Psoas muscle (tissue), 8 donors: ENCODE results near the gene DTNBP1. TPM values are rescaled to one million over a fixed set of nuclear protein-coding genes. Genes with fewer than 3 reads are reported as not detected.

Source experiments
- ATAC-seq, 4 donors: fragments of 200-7000 bp; cut with Tn5 transposase; one replicate each; pipeline ENCODE4 v1.9.1; 2020; ENCODE audit warnings: moderate library complexity in 3 of 4, mild to moderate bottlenecking in 2 of 4
- DNase-seq, 2 donors: peaks; one replicate each; pipeline ENCODE4 v3.0.0-alpha.2; 2020
- H3K27ac ChIP-seq: fragments of 200-600 bp; one replicate; pipeline ENCODE4 v1.8.0; 2022
- H3K27me3 ChIP-seq, 3 donors: fragments of 200-600 bp in 1 of 3; one replicate each; pipeline versions ENCODE4 v1.6.1 to v1.8.0; 2013 to 2022; ENCODE audit warnings: low read length in 2 of 3, mild to moderate bottlenecking in 2 of 3, moderate library complexity in 1 of 3; ENCODE audit not compliant: insufficient read depth in 3 of 3
- H3K36me3 ChIP-seq, 2 donors: fragments of 200-600 bp in 1 of 2; one replicate each; pipeline versions ENCODE4 v1.6.1 to v1.8.0; 2013 to 2022; ENCODE audit warnings: low read depth in 1 of 2, mild to moderate bottlenecking in 1 of 2, moderate library complexity in 1 of 2; ENCODE audit not compliant: insufficient read depth in 1 of 2
- H3K4me1 ChIP-seq: fragments of 200-600 bp; one replicate; pipeline ENCODE4 v1.8.0; 2022
- H3K4me3 ChIP-seq: fragments of 200-600 bp; one replicate; pipeline ENCODE4 v1.8.0; 2022; ENCODE audit warnings: mild to moderate bottlenecking
- H3K9me3 ChIP-seq: fragments of 200-600 bp; one replicate; pipeline ENCODE4 v1.8.0; 2022
- WGBS, 3 donors: extraction: QIAGEN DNeasy Blood & Tissue Kit; methylation state at CpG; one replicate each; pipeline versions ENCODE4 v1.1.6 to v1.1.7; 2013; 5-methylcytosine and 5-hydroxymethylcytosine counted together
- intact Hi-C, 2 donors: fragments of 100-400 bp; cut with DNase I; formaldehyde crosslinking; loops; one replicate each; pipeline versions ENCODE4 v1.11.0 to v1.14.2; 2022
- polyA plus RNA-seq, 3 donors: library from polyadenylated mRNA; stranded (reverse); fragments of 200-250 nt; gene quantifications; one replicate each; pipeline ENCODE4 v1.2.3, GENCODE V29; 2013
- total RNA-seq, 4 donors: library from RNA; stranded (reverse); fragmentation: NEBNext Ultra II Directional in 2 of 4; extraction: Animal tissue kit (Norgen Biotek cat#: 25700) in 2 of 4; gene quantifications; one replicate each; pipeline versions ENCODE4 v1.2.1 to v1.2.4, GENCODE V29; 2021 to 2023
- TF ChIP-seq, protein P1 (sequence below): fragments of 200-600 bp; IDR thresholded peaks from one replicate; pipeline ENCODE4 v1.8.0; 2022; ENCODE audit warnings: antibody characterized with exemption
- donor health status: healthy with polysubstance abuse.
- donor health status: DM: no; HTN: no; CAD: no; lungs with moderate emphysema.
- donor health status: Bipolar disorder and iron deficiency.
- donor health status: healthy.
- donor health status: DM: yes; HTN: yes; CAD: no.
- donor health status: DM: no; HTN: no; CAD: no.
- donor health status: DM: no; HTN: no; CAD: no.
- donor health status: DM: yes; HTN: yes; CAD: no.

DTNBP1 gene
- total and polyA plus RNA-seq, 7 donors = 8.0 to 22.0 (median 15.0) TPM

- intact Hi-C loops = loop anchor here in 1 of 2 donors (5.0 kb wide), 1 partner anchor 111 kb away; no protein-coding TSS in a partner anchor
- H3K36me3 ChIP-seq = peaks cover 0 to 46% of the 10 kb centered on the region in 2 donors
- no peak overlapping the region for H3K4me3 ChIP-seq
- TF ChIP-seq, protein P1, sequence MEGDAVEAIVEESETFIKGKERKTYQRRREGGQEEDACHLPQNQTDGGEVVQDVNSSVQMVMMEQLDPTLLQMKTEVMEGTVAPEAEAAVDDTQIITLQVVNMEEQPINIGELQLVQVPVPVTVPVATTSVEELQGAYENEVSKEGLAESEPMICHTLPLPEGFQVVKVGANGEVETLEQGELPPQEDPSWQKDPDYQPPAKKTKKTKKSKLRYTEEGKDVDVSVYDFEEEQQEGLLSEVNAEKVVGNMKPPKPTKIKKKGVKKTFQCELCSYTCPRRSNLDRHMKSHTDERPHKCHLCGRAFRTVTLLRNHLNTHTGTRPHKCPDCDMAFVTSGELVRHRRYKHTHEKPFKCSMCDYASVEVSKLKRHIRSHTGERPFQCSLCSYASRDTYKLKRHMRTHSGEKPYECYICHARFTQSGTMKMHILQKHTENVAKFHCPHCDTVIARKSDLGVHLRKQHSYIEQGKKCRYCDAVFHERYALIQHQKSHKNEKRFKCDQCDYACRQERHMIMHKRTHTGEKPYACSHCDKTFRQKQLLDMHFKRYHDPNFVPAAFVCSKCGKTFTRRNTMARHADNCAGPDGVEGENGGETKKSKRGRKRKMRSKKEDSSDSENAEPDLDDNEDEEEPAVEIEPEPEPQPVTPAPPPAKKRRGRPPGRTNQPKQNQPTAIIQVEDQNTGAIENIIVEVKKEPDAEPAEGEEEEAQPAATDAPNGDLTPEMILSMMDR = no peak
- DNase-seq (peak; percentile 82 to 95), ATAC-seq (peak; percentile 91 to 93 (median 92))
- no peaks in the 10 kb centered on the region for H3K27me3 ChIP-seq
- peak overlapping the region; percentile 79 for H3K27ac ChIP-seq
- peaks cover 50% of the 10 kb centered on the region for H3K4me1 ChIP-seq
- no peaks in the 10 kb centered on the region for H3K9me3 ChIP-seq
- WGBS, 3 donors = 48 to 62% (median 50%) methylated on average over 14 of the region's 14 CpGs
Measured at GRCh38 chr6:15511248-15512125, 151.3 kb downstream of the DTNBP1 start.

DNA sequence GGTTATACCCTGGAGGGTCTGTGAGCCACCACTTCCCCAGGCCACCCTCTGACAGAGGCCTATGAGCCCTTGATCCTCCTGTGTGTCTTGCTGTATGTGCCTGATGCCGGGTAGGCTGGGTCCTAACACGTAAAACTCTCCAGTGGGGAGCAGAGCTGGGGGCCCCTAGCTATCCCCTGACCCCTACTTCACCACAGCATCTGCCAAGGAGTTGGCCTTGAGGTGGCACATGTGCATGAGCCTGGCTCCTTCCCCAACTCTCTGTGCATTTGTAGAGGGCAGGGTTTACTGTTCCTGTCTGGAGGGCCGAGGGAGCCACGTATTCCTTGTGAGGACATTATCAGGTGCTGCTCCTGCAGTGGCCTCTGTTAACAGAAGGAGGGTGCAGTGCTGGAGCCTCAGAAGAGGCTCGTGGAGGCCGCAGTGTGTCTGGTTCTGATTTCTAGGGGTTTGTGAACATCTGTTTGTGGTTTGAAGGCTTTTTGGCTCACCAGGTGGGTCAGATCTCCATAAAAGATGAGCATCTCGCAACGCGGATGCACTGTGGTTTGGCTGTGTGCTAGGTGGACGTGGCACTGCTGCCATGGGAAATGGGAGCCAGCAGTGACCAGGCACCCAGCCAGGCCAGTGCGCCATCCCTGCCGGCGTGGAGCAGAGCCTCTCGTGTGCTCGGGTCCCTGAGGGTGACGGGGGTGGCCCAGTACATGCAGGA is 152.1 kb downstream of the DTNBP1 start:
- peak; percentile 51 to 75 (median 70) for ATAC-seq
- intact Hi-C loops = loop anchor here in 1 of 2 donors (5.0 kb wide), 1 partner anchor 112 kb away; no protein-coding TSS in a partner anchor
- Histone ChIP-seq H3K4me1 (peaks cover 53% of the 10 kb centered on the region), H3K27me3 (no peaks in the 10 kb centered on the region), H3K36me3 (peaks cover 0 to 46% of the 10 kb centered on the region in 2 donors), H3K9me3 (no peaks in the 10 kb centered on the region), H3K4me3 (no peak overlapping the region), H3K27ac (peak overlapping the region; percentile 79)
- WGBS, 3 donors = 42 to 67% (median 47%) methylated on average over 16 of the region's 16 CpGs
- peak; percentile 60 to 74 for DNase-seq
- TF ChIP-seq, protein P1 = no peak

DNA sequence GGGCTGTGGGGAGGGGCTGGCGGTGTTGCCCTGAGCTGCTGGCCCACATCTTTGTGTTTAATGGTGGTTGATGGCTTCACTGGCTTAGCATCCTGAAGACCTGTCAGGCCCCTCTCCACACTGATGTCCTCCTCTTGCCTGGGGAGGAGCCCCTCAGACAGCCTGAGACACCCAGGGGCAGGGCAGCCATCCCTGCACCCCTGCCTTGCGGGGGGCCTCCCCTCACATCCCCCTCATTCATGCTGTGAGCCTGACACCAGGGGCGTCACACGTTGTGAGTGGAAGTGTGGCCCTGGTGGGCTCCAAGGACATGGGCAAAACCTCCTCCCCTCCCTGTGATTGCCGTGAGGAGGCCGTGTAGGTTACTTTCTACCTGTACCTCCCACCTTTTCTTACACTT is 152.7 kb downstream of the DTNBP1 start:
- Histone ChIP-seq H3K27ac (peak overlapping the region; percentile 79), H3K36me3 (peaks cover 0 to 46% of the 10 kb centered on the region in 2 donors), H3K27me3 (no peaks in the 10 kb centered on the region), H3K4me3 (no peak overlapping the region), H3K4me1 (peaks cover 53% of the 10 kb centered on the region), H3K9me3 (no peaks in the 10 kb centered on the region)
- no peak for ATAC-seq
- TF ChIP-seq, protein P1 = no peak
- no peak for DNase-seq
- intact Hi-C loops = loop anchor here in 1 of 2 donors (5.0 kb wide), 1 partner anchor 112 kb away; no protein-coding TSS in a partner anchor
- 92 to 98% (median 95%) methylated on average over 6 of the region's 6 CpGs for WGBS, 3 donors

DNA sequence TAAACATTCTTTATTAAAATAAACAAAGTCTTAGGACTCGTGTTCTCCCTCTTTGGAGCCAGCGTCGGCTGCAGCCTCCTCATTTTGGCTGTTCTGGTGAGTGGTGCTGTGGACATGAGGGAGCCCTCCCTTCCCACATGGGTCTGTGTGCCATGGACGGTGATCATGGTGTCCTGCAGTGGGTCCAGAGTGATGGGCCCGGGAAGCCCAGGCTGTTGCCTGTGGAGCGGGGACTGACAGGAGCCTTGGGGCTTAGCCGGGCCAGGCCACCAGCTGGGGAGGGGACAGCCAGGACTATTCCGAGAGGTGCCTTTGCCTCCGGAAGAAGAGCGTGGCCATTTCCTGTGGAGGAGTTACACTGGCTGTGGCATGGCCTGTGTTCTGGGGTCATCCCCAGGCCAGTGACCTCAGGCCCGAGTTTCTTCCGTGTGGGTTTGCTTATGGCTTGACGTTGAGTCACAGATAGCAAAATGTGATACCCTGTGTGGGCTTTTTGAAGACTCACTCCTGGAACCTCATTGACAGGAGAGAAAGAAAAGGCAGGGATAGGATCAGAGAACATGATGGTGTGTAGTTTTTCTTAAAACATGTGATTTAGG is 153.4 kb downstream of the DTNBP1 start:
- DNase-seq (no peak), ATAC-seq (no peak)
- TF ChIP-seq, protein P1 = no peak
- 84 to 89% (median 86%) methylated on average over 13 of the region's 13 CpGs for WGBS, 3 donors
- Histone ChIP-seq H3K27me3 (no peaks in the 10 kb centered on the region), H3K27ac (no peak overlapping the region), H3K4me1 (peaks cover 57% of the 10 kb centered on the region), H3K9me3 (no peaks in the 10 kb centered on the region), H3K4me3 (no peak overlapping the region), H3K36me3 (peaks cover 0 to 42% of the 10 kb centered on the region in 2 donors)
- intact Hi-C loops = loop anchor here (5.0 kb wide), 2 partner anchors 113 to 1883 kb away; partner anchors contain the start of gene CAP2 (in 1 of the 2)
